Fibroblast of the aortic adventitia (primary cell): ENCODE data around the gene SEMA3A. TPM values are rescaled to one million over a fixed set of nuclear protein-coding genes. Genes with fewer than 3 reads are reported as not detected.

Experiments used
- DNase-seq: peaks from one replicate; pipeline ENCODE4 v3.0.0-alpha.2; 2010; ENCODE audit warnings: low read depth
- H3K4me3 ChIP-seq: 2 replicates; pipeline ENCODE4 v1.5.1; 2011; ENCODE audit warnings: low read depth, mild to moderate bottlenecking, control low read depth, low read length, moderate library complexity
- CTCF ChIP-seq: IDR thresholded peaks from 2 replicates; pipeline ENCODE4 v1.5.1; 2011; ENCODE audit warnings: mild to moderate bottlenecking, low read length, control low read depth, inconsistent platforms; ENCODE audit not compliant: insufficient read depth
- total RNA-seq: library from RNA; depleted of rRNA; stranded (reverse); fragments of >200 nt; gene quantifications from 2 replicates; pipeline ENCODE4 v1.2.3, GENCODE V29; 2012; ENCODE audit warnings: low replicate concordance

The SEMA3A gene
- total RNA-seq, 1 donor = 118 TPM

DNA sequence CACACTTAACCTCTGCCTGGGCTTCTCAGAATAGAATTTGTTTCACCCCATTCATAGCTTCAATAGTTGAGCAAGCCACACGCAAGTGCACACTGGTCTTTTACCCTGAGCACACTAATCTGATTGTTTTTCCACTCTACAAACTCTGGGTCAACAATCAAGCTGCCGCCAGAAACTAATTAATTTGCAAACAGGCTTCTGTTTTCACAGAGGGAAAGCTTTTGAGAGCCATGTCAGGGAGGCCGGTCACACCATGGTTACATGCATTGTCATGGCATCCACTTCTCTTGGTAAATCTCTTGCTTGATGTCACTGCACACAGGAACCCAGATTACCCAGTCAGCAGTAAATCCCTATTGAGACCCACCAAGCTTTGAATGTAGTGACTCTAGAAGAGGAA is 154.2 kb downstream of the SEMA3A start:
- TF ChIP-seq CTCF = no peak

DNA sequence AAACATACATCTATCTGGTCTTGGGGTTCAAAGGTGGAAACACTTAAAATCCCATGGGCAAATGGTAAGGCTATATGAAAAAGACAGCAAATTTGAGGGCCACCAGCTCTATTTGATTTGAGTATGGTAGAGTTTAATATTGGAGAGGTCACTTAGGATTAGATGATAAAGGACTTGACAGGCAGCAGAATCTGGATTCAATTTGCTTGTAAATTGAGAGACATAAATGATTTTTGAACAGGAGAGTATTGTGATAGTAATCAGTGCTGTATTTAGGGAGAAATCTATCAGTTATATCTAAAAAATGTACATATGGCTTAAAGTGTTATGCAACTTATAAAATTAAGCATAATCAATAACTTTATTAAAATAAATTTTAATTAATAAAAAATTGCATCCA is 155.2 kb downstream of the SEMA3A start:
- TF ChIP-seq CTCF = no peak
- no peak for DNase-seq

More for the DNA sequence above, 154.2 kb downstream of the SEMA3A start:
- no peak overlapping the region for H3K4me3 ChIP-seq
- DNase-seq = no peak

DNA sequence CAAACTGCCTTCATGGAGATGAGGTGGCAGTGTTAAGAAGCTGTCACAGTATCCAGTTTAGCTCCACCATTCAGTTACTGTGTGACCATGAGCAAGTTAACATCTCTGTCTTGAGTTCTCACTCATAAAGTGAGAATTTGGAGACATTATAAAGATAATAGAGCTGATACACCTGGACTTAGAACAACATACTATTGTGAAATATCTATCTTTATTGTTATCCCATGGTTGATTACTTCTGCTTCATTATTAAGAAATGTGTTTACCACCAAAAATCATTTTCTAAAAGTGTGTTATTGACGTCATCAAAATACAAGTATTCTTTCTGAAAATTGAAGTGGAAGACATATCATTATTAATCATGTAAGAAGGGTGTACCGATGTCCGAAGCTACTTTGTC is 166.9 kb downstream of the SEMA3A start:
- DNase-seq = no peak
- no peak for TF ChIP-seq CTCF

More for the DNA sequence above, 155.2 kb downstream of the SEMA3A start:
- no peak overlapping the region for H3K4me3 ChIP-seq

DNA sequence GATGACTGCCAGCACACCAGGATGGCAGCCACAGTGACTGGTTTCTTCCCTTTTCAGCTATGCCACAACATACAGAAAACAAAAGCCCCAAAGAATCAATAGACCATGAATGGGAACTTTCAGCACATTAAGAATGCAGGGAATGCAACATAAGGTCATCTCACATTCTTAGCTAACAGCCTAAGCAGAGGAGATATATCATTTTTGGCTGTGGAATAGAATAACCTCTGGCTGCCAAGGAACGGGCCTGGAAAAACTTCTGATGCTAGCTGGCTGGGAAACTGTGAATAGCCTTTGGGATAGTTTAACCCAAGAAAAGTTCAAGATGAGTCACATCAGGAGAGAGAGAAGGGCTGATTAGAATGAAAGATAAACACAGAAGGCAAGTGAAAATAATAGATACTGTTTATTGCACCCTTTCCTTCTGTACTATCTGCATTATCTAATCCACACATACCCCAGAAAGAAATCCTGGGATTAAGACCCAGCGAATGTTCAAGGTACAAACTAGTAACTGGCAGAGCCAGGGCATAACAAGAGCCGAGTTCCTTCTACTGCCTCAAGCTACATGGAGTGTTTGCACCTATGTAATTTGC is 169.2 kb downstream of the SEMA3A start:
- TF ChIP-seq CTCF = no peak
- DNase-seq = peak; percentile 98
- H3K4me3 ChIP-seq = no peak overlapping the region

More for the DNA sequence above, 166.9 kb downstream of the SEMA3A start:
- H3K4me3 ChIP-seq = no peak overlapping the region

DNA sequence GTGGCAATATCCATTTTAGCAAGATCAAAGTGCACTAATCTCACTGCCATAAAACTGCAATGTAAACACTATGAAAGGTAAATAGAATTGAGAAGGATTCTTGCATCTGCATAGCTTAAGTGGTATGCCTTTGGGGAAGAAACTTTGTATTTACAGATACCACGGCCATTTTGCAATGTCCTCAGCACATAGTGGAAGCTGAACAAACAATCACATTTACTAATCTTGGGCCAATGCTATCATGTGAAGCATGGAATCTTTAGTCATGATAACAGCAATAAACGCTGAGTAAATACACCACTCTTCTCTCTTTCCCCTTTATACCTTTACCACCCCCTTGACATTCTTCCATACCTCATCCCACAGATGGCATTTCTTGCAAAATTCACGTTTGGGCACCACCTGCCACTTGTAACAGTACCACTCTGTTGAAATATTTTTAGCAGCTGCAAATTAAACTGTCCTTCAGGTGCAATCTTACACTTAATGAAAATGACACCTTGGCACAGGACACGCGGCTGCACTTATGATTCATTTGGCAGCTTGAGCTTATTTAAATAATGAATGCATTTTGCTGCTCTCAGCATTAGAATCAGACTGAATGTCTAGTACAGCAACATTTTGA is 171.8 kb downstream of the SEMA3A start:
- no peak for TF ChIP-seq CTCF
- DNase-seq = no peak
- H3K4me3 ChIP-seq = no peak overlapping the region

GRCh38 chr7:84022009-84022408 is 172.6 kb downstream of the SEMA3A start:
- H3K4me3 ChIP-seq = no peak overlapping the region
- DNase-seq = no peak
- TF ChIP-seq CTCF = no peak
